Measurements from ENCODE around the gene TM4SF1.

DNA sequence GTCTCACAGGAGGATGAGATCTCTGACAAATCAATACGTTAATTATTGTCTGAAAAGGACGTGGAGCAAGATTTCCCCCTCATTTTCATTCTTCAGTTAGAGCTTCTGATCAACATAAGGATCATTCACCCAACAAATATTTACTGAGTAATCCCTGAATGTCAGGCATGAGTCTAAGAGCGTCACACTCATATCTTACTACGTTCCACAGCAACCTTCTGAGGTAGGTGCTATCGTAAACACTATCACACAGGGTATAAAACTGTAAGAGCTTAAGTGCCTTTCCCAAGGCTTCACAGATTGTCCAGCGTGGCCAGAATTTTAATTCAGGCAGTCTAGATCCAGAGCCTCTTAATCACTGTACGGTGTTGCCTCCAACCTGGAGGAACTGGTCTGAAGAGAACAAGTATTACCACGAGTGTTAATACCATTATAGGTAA is 10.6 kb upstream of the TM4SF1 start:
- TF ChIP-seq EZH2 (IDR thresholded peaks at IDR 0.05; ENCODE audit: borderline replicate concordance, insufficient read depth, low read depth, low read length, poor library complexity, severe bottlenecking) (no peak), CTCF (IDR thresholded peaks at IDR 0.05) (no peak)

Measured in B cell (primary cell).